Measurements from ENCODE around the gene SLC6A20. TPM values are rescaled to one million over a fixed set of nuclear protein-coding genes. Genes with fewer than 3 reads are reported as not detected.

SLC6A20 gene
- total and polyA plus RNA-seq, 7 donors, result 0.16 to 1.4 (median 0.60) TPM; not detected in 4

DNA sequence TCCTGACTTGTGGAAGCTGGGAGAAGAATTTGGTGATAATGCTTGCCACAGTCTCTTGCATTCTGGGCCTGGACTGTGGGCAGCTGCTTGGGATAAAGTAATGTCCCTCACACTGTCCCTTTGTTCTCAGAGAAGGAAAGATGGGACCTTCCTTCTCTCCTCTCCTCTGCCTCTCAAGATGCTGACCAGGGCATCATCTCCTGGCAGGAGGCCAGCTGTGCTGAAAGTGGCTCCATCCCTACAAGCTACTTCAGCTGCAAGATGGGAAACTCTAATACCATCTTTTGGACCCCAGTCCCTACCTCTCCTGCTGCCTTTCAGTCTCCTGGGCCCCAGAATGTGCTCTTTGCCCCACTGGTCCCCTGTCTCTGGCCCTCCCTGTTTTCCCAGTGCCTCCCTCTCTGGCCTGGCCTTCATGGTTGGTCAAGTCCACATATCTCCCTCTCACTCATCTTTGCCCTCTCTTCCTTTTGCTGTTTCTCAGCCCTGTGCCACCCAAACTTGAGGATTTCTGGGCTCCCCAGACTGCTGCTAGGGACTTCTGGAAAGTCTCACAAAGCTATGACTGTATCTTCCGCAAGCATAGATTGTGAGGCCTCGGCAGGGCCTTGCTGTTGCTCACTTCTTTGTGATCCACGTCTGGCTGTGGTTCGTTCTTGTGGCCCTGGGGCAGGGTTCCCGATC lies 7.1 kb upstream of the SLC6A20 start:
- H3K36me3 ChIP-seq, result no peaks in the 10 kb centered on the region
- no peaks in the 10 kb centered on the region for H3K9me3 ChIP-seq
- WGBS, 2 donors, result 95% methylated on average over 5 of the region's 5 CpGs
- no peaks in the 10 kb centered on the region for H3K4me1 ChIP-seq
- intact Hi-C loops (cut with DNase I), result no loop called here
- peaks cover 0 to 23% (median 14%) of the 10 kb centered on the region in 3 donors for H3K27me3 ChIP-seq
- DNase-seq, result no peak
- no peak overlapping the region for H3K4me3 ChIP-seq
- TF ChIP-seq EP300 (IDR thresholded peaks at IDR 0.05) (no peak), POLR2A (IDR thresholded peaks at IDR 0.05) (no peak), POLR2AphosphoS5 (IDR thresholded peaks at IDR 0.05) (no peak)
- TF ChIP-seq, protein P1, sequence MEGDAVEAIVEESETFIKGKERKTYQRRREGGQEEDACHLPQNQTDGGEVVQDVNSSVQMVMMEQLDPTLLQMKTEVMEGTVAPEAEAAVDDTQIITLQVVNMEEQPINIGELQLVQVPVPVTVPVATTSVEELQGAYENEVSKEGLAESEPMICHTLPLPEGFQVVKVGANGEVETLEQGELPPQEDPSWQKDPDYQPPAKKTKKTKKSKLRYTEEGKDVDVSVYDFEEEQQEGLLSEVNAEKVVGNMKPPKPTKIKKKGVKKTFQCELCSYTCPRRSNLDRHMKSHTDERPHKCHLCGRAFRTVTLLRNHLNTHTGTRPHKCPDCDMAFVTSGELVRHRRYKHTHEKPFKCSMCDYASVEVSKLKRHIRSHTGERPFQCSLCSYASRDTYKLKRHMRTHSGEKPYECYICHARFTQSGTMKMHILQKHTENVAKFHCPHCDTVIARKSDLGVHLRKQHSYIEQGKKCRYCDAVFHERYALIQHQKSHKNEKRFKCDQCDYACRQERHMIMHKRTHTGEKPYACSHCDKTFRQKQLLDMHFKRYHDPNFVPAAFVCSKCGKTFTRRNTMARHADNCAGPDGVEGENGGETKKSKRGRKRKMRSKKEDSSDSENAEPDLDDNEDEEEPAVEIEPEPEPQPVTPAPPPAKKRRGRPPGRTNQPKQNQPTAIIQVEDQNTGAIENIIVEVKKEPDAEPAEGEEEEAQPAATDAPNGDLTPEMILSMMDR (IDR thresholded peaks at IDR 0.05), result no peak
- no peak overlapping the region for H3K27ac ChIP-seq

DNA sequence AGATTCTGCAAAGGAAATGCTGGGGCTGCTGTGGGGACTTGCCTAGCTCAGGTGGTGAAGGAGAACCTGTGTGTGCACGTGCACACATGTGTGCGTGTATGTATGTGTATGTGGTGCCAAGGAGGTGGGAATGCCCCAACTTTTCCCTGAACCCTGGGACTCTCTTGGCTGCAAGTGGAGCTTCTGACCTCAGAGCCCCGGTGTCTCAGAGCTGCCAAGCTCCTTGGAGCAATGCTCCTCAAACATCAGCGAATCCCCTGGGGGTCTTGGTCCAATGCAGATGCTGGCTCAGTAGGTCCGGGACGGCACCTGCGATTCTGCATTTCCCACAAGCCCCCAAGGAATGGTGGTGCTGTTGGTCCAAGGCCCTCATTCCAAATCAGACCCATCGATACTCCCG lies 5.8 kb upstream of the SLC6A20 start:
- Histone ChIP-seq H3K4me3 (no peak overlapping the region), H3K27ac (no peak overlapping the region), H3K4me1 (no peaks in the 10 kb centered on the region), H3K9me3 (no peaks in the 10 kb centered on the region), H3K27me3 (peaks cover 0 to 34% (median 18%) of the 10 kb centered on the region in 3 donors), H3K36me3 (no peaks in the 10 kb centered on the region)
- intact Hi-C loops (cut with DNase I), result no loop called here
- DNase-seq, result no peak
- WGBS, 2 donors, result 96 to 97% methylated on average over 9 of the region's 9 CpGs
- TF ChIP-seq EP300 (IDR thresholded peaks at IDR 0.05), result no peak
- TF ChIP-seq, protein P1 (IDR thresholded peaks at IDR 0.05), result no peak
- TF ChIP-seq POLR2A (IDR thresholded peaks at IDR 0.05), result no peak
- TF ChIP-seq POLR2AphosphoS5 (IDR thresholded peaks at IDR 0.05), result no peak

DNA sequence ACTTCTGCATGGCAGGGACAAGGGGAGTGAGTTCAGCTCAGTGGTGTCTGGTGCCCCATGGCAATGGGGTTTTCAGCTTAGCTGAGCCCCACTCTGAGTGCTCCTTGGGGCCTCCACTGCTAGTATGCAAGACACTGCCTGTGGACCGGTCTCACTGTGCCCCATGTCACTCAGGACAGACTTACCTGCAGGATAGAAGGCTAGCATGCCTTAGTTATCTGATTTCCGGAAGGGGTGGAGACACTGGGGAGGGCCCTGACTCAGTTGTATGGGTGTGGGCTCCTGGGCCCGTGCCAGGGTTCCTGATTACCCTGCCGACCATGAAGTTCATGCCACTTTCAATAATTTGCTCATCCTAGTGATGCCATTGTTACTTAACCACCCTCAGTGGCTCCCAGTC lies 4.3 kb upstream of the SLC6A20 start:
- Histone ChIP-seq H3K4me1 (peaks cover 0 to 12% (median 12%) of the 10 kb centered on the region in 4 donors), H3K36me3 (no peaks in the 10 kb centered on the region), H3K4me3 (no peak overlapping the region), H3K27me3 (peaks cover 14 to 49% (median 33%) of the 10 kb centered on the region in 3 donors), H3K27ac (no peak overlapping the region), H3K9me3 (no peaks in the 10 kb centered on the region)
- 37 to 75% methylated on average over 4 of the region's 4 CpGs for WGBS, 2 donors
- no peak for DNase-seq
- intact Hi-C loops (cut with DNase I), result no loop called here
- TF ChIP-seq POLR2A (IDR thresholded peaks at IDR 0.05) (no peak), EP300 (IDR thresholded peaks at IDR 0.05) (no peak), POLR2AphosphoS5 (IDR thresholded peaks at IDR 0.05) (no peak)
- TF ChIP-seq, protein P1 (IDR thresholded peaks at IDR 0.05), result no peak

DNA sequence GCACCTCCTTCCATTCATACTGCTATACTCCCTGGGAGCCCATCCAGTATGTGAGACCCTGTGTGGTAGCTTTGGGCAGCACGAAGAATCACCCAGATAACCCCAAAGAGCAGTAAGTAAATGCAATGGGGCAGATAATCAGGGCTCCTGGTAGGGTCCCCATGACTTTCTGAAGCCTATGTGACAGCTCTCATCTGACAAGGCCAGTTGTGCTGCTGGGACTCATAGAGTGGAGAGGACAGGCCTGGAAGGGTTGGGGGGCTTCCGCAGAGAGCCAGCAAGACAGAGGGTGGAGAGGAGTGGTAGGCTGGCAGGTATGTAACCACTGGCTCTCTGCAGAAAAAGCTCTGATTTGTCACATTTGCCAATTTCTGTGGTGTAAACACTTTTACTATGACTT lies 3.2 kb upstream of the SLC6A20 start:
- WGBS, 2 donors, result 96 to 97% methylated on average over 2 of the region's 2 CpGs
- peaks cover 0 to 14% (median 12%) of the 10 kb centered on the region in 4 donors for H3K4me1 ChIP-seq
- no peaks in the 10 kb centered on the region for H3K9me3 ChIP-seq
- TF ChIP-seq POLR2A (IDR thresholded peaks at IDR 0.05) (no peak), POLR2AphosphoS5 (IDR thresholded peaks at IDR 0.05) (no peak), EP300 (IDR thresholded peaks at IDR 0.05) (no peak)
- TF ChIP-seq, protein P1 (IDR thresholded peaks at IDR 0.05), result no peak
- H3K27ac ChIP-seq, result no peak overlapping the region
- H3K36me3 ChIP-seq, result no peaks in the 10 kb centered on the region
- no peak overlapping the region for H3K4me3 ChIP-seq
- intact Hi-C loops (cut with DNase I), result no loop called here
- peaks cover 14 to 59% (median 42%) of the 10 kb centered on the region in 3 donors for H3K27me3 ChIP-seq
- no peak for DNase-seq

Measured in sigmoid colon (tissue), 7 donors.